Hepatocyte (in vitro differentiated cells): ENCODE results near the gene IL16.

ENCODE experiments used
- EZH2 ChIP-seq: fragments of 200-600 bp; sonication (generic); IDR thresholded peaks from 2 replicates; pipeline ENCODE4 v1.6.1; 2016; ENCODE audit warnings: antibody characterized with exemption, mild to moderate bottlenecking, borderline replicate concordance
- EZH2phosphoT487 ChIP-seq: fragments of 200-600 bp; sonication (generic); IDR thresholded peaks from one replicate; pipeline ENCODE4 v1.6.1; 2018; ENCODE audit warnings: antibody characterized with exemption, mild to moderate bottlenecking, low read depth, moderate library complexity; ENCODE audit not compliant: unreplicated experiment, severe bottlenecking
- TF ChIP-seq, protein P1 (sequence below): fragments of 200-600 bp; sonication (generic); IDR thresholded peaks from 2 replicates; pipeline ENCODE4 v1.5.1; 2016; ENCODE audit warnings: antibody characterized with exemption, mild to moderate bottlenecking; ENCODE audit not compliant: poor library complexity

GRCh38 chr15:81157195-81157938 lies 39.3 kb upstream of the IL16 start:
- TF ChIP-seq EZH2phosphoT487 (no peak), EZH2 (no peak)
- TF ChIP-seq, protein P1, sequence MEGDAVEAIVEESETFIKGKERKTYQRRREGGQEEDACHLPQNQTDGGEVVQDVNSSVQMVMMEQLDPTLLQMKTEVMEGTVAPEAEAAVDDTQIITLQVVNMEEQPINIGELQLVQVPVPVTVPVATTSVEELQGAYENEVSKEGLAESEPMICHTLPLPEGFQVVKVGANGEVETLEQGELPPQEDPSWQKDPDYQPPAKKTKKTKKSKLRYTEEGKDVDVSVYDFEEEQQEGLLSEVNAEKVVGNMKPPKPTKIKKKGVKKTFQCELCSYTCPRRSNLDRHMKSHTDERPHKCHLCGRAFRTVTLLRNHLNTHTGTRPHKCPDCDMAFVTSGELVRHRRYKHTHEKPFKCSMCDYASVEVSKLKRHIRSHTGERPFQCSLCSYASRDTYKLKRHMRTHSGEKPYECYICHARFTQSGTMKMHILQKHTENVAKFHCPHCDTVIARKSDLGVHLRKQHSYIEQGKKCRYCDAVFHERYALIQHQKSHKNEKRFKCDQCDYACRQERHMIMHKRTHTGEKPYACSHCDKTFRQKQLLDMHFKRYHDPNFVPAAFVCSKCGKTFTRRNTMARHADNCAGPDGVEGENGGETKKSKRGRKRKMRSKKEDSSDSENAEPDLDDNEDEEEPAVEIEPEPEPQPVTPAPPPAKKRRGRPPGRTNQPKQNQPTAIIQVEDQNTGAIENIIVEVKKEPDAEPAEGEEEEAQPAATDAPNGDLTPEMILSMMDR, result no peak
